GM18508 (cell line): Measurements from ENCODE around the gene SLC49A4.
"Not testable (repeated sequence)": the region's sequence is repeated elsewhere in the genome, so short reads cannot be mapped to it uniquely, and the experiment has no call there.

Experiments
- ATAC-seq: cut with Tn5 transposase; IDR thresholded peaks from one replicate; pipeline ENCODE4 v1.9.1; 2021; ENCODE audit warnings: moderate number of reproducible peaks; ENCODE audit not compliant: insufficient read depth, unreplicated experiment

Gene SLC49A4, protein sequence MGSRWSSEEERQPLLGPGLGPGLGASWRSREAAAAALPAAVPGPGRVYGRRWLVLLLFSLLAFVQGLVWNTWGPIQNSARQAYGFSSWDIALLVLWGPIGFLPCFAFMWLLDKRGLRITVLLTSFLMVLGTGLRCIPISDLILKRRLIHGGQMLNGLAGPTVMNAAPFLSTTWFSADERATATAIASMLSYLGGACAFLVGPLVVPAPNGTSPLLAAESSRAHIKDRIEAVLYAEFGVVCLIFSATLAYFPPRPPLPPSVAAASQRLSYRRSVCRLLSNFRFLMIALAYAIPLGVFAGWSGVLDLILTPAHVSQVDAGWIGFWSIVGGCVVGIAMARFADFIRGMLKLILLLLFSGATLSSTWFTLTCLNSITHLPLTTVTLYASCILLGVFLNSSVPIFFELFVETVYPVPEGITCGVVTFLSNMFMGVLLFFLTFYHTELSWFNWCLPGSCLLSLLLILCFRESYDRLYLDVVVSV

DNA sequence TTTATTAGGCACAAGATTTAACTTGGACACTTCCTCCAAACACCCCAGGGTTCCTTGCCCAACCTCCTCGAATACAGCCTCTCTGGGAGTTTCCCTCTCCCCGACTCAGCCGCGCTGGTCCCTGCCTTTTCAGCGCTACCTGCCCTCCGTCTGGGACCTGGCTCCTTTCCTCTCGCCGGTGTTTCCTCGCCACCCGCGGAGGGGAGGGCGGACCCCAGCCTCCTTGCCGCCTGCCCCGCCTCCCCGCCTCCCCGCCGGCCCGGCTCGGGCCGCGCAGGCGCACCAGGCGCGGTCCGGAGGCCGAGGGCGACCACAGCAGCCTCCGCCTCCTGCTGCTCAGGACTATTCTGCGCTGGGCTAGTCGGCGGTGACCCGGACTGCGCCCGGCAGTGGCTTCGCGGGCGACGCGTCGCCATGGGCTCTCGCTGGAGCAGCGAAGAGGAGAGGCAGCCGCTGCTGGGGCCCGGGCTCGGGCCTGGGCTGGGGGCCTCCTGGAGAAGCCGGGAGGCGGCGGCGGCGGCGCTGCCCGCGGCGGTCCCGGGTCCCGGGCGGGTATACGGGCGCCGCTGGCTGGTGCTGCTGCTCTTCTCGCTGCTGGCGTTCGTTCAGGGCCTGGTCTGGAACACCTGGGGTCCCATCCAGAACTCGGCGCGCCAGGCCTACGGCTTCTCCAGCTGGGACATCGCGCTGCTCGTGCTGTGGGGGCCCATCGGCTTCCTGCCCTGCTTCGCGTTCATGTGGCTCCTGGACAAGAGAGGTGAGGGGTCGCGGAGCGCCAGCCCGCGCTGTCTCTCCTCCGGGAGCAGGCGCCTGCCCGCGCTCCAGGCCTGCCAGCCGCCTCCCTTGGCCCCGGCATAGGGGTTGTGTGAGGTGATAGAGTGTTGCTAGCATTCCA is at the start of gene SLC49A4:
Gene SLC49A4, plus strand, starts transcription at position 291 of the 895 bp plus-strand sequence. Its CDS starts 124 bp downstream, at position 415.
- ATAC-seq, result peak; percentile 49

DNA sequence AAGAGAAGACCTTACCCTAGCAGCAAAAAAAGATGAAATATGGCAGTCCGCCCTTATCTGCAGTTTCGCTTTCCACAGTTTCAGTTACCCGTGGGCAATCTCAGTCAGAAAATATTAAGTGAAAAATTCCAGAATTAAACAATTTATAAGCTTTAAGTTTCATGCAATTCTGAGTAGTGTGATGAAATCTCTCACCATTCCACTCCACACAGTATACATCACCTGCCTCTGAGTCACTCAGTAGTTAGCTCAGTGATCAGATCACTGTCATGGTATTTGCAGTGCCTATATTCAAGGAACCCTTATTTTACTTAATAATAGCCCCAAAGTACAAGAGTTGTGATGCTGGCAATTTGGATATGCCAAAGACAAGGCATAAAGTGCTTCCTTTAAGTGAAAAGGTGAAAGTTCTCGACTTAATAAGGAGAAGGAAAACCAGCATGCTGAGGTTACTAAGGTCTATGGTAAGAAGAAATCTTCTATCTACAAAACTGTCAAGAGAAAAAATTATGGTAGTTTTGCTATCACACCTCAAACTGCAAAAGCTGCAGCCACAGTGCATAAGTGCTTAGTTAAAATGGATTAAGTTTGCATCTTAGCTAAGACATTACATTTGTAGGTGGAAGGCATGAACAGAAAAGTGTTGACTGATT is 49.4 kb upstream of the SLC49A4 start:
- ATAC-seq, result no peak

DNA sequence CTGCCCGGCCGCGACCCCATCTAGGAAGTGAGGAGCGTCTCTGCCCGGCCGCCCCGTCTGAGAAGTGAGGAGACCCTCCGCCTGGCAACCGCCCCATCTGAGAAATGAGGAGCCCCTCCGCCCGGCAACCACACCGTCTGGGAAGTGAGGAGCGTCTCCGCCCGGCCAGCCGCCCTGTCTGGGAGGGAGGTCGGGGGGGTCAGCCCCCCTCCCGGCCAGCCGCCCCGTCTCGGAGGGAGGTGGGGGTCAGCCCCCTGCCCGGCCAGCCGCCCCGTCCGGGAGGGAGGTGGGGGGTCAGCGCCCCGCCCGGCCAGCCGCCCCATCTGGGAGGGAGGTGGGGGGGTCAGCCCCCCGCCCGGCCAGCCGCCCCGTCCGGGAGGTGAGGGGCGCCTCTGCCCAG is 47.6 kb upstream of the SLC49A4 start:
- not testable (repeated sequence) for ATAC-seq

DNA sequence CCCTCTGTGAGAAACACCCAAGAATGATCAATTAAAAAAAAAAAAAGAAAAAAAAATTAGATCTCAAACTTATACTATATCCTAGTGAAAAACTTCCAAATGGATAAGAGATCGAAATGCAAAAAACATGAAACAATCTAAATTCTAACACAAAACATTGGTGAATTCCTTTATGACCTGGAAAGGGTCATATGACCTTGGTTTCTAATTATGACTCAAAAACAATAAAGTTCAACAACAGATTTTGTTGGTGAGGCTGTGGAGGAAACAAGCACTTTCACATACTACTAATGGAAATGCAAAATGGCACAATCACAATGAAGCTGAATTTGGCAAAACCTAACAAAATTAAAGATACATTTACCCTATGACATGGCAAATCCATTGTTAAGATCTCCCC is 46.5 kb upstream of the SLC49A4 start:
- no peak for ATAC-seq

DNA sequence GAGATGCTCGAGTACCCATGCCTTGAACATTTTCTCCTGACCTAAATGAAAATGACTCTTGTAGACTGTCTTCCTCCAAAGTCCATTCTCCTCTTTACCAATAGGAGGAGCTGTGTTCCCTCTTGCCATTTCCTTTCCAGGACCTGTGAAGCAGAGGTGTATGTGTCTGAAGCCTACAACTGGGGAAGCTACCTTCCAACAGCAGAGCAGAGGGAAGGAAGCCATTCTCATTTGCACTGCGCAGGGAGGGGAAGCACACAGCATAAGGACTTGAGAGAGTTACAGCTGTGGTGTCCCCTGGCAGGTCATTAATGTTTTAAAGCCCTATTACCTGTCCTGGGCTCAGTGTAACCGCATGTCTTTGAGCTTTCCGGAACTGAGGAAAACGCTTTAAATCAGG is 39.9 kb upstream of the SLC49A4 start:
- no peak for ATAC-seq

DNA sequence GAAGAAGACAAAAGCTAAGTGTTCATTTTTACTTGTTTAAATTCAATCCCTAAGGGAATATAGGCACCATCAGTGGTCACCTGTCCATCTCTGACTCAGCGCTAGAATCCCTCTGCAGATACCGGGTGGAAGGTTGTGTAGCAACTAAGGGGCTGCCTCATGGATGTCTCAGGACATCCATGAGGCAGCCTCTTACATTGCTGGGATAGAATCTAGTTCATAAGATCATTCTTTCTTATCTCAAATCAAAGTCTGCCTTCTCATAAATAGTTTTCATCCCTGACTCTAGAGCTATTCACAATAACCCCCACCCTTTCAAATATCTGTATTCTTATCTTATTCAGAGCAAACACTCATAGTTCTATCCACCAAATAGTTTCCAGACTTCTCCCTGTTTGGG is 39.4 kb upstream of the SLC49A4 start:
- no peak for ATAC-seq

DNA sequence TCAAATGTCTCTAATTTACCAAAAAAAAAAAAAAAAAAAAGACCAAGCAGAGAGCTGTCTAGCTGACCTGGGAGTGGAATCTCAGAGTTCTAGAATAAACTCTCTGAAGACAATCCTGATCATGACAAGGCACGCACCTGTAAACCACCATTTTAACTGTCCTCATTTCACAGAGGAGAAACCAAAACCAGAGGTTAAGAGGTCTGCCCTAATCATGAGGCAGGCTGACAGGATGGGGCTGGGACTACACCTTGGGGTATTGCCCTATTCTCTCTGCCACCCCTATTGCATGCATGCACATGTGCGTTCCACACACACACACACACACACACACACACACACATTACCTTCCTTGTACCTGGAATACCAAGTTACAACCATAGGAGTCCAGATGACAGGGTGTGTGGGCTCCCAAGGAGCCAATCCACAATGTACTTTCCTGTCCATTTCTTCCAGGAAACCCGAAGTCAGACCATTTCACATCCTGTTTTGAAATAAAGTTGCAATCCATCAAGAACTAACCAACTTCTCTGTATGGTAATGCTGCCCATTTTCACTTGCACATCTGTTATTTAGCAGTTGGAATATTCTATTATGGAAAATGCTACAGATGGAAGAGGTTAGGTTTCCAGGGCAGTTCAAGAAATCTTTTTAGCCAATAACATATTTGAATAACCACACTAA is 35.9 kb upstream of the SLC49A4 start:
- no peak for ATAC-seq

DNA sequence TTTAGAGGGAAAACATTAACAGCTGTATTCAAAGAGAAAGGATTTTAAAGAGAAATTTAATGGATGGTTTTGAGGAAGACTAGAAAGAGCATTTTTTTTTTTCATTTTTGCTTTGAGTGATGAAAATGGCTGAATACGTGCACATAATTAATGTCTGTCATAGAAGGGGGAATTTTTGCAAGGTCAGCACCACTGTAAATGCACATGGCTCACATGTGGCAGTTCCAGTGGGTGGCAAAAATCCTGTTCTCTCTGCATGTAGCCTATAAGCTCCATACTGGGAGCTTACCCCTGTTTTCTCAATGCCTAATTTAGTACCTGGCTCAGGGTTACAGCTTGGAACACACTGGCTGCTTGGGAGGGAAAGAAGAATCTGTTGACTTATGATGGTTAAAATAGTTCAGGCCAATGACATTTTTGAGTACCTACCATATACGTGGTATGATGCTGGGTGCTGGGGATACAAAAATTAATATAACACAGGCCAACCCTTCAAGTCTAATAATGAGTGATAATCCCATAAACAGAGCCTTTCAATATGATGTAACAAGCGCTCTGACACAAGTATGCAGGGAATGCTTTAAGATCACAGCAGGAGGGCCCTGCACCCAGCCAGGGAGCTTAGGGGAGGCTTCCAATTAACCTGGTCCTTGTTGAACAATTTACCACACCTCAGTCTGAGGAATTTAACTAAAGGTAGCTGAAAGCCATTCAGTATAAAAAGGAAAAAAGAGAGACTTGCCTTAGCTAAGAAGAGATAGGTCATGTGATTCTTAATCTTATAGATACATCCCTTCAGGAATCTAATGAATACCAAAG is 34.2 kb upstream of the SLC49A4 start:
- no peak for ATAC-seq

DNA sequence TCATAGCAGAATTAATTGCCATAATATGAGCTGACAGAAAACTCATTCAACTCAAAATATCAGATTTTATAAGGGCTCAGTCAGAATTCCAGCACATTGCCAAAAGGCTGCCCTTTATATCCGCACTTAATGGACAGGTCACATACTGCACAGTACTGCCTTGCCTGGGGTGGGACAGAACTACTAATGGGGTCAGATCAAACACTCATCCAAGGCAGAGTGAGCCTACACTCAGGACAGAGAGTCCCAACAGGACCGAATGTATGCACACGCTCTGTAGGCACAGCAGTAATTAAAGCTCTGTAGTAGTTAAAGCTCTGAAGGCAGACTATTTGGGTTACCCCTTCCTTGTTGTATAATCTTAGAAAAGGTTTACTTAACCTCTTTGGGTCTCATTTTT is 28.4 kb upstream of the SLC49A4 start:
- no peak for ATAC-seq

DNA sequence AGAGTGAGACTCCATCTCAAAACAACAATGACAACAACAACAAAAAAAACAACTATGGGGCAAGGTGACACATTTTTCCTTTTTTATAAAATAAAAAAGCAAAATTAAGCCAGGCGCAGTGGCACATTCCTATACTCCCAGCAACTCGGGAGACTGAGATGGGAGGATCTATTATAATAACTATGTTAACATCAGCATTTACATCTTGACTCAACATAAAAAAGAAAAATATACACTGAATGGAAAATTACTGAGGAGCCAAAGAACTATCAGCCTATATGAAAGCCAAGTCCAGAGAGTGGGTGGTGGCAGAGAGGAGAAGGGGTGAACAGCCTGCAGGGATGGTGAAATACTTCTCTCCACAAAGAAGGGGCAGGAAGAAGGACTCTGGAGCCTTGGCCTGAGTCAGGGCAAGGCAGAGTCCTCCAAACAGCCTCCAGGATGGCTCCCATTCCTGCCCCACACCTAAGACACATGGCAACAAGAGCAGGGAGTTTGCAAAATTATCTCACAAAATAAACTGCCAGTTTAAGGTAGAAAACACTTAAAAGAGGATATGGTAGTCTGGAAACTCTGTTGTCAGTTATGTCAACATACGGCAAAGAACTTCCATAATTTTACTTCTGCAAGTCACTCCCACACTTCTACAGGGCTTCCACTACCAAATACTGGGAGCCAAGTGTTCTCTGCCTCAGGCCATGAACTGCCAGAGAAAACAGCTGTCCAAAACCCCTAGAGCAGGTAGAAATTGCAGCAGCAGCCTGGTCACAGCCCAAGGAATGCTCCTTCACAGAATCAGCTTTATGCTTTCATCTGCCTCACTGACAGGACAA is 27.1 kb upstream of the SLC49A4 start:
- no peak for ATAC-seq

DNA sequence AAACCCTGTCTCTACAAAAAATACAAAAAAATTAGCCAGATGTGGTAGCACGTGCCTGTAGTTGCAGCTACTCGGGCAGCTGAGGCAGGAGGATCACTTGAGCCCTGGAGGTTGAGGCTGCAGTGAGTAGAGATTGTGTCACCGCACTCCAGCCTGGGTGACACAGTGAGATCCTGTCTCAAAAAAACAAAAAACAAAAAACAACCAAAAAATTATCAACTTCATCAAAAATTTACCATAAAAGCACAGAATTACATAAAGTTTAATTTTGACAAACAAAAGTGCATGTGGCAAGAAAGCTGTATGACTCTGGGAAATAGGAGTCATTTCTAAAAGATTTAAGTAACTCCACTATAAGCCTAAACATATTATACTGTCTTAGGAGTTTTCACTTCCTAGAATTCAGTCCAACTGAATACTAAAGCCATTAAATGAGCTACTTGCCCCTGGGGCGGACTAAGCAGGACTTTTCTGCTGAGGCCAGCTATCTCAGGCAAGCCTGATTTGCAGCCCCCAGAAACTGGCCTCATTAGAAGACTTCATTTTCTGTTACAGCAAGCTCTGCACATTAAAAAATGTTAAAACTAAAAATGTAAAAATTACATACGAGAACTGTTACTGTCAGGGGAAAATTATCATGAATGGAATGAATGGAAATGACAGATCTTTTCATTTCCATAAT is 24.2 kb upstream of the SLC49A4 start:
- no peak for ATAC-seq

DNA sequence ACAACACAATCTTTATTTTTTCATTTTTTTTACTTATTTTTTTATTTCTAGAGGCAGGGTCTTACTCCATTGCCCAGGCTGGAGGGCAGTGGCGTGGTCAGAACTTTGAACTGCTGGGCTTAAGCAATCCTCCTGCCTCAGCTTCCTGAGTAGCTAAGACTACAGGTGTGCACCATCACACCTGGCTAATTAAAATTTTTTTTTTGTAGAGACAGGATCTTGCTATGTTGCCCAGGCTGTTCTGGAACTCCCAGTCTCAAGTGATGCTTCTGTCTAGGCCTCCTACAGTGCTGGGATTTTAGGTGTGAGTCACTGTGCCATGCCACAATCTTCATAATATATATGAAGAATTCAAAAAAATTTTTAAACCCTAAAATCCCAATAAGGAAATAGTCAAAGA is 22.0 kb upstream of the SLC49A4 start:
- no peak for ATAC-seq

DNA sequence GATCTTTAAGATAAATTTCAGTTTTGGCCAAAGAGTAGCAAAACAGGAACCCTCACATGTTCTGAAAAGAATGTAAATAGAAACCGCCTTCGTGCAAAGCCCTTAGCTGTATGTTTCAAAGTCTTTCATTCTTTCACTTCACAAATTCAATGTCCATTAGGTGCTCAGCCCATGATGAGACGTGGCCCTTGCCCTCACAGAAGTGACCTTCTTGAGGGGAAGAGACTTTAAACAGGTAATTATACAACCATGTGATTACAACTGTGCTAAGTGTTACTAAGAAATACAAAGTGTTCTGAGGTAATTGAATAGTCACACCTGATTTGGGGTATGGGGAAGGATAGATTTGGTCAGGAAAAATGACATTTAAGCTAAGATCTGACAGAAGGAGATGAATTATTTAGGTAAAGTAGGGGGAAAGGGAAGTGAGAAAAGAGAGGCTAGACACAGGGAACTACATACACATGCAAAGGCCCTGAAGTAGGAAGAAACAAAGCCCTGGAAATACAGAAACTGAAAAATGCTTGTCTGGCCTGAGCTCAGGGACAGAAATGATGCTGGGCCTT is 20.8 kb upstream of the SLC49A4 start:
- ATAC-seq, result no peak

DNA sequence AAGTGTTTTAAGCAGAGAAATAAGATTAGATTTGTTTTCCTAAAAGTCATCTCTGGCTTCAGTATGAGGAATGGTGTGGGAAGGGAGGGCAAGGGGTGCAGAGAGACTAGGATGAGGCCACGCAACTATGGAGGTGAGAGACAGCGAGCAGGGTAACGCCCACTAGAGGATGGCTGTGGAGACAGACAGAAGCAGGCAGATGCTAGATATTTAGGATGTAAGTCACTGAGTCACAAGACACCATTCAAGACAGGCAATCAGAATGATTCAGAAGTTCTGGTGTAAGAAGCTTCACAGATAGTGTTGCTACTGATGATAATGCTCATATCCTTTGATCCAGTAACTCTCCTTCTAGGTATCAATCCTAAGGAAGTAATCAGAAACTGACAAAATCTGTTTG is 20.3 kb upstream of the SLC49A4 start:
- ATAC-seq, result no peak

DNA sequence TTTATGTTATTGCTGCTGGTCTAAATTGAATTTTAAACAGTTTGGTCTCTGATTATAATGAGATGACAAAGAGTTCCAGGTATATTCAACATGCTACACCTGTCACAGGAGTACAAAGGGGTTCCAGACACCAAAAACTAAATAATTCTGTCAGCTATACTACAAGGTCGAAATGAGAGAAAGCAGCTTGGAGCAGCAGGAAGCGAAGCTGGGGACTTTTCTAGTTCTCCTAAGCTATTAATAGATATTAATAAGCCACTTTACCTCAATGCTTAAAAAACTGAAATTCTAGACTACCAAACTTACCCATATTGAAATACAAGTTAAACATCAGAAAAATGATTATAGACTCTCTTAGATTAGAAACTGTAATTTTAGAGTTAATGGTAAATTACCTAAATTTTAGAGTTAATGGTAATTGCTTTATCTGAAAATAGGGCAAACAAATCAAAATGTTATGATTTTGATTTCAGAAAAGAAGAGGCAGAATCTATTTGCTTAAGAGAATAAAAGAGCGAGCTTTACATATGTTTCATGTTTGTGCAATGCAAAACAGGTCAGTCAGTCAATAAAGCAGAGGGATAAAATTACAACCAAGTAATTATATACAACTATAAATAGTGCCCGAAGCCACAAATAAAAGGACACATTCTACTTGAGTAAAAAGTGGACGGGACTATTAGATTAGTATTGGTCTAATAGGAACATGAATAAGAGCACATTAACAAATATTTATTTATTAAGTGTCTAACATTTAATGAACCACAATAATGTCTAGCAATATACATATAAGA is 18.0 kb upstream of the SLC49A4 start:
- ATAC-seq, result no peak

DNA sequence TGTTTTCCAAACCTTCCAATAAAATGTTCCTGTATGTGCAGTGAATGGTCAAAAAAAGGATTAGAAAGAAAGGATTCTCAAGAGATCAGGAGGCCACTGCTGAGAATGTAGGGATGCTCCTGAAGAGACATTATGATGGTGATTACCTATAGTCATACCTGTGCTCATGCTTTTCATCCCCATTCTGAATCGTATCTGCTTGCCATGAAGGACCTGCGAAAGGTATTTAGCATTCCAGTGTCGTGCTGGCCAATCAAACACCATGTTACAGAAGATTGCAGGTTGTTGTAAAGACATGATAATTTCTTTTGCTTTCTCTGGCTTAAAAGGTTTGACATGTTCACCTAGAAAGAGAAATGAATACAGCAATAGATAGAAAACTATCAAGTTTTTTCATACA is 17.3 kb upstream of the SLC49A4 start:
- ATAC-seq, result no peak

DNA sequence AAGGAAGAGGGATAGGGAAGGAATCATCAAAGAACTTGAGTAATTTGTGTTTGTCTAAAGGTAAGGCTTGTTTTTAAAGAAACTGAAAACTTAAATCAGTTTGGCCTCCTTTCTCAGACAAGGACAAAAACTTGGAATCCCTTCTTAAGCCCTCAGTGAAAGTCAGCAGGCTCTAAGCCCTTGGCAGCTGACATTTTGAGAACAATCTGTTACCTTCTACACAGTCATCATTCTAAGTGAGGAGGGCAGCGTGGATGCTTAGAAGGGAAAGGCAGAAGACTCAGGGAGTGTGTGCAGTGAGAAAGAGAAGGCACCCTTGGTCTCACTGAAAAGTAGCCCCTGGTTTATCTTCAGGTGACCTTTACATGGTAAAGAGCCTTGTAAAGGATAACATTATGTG is 12.1 kb upstream of the SLC49A4 start:
- no peak for ATAC-seq
